Type B pancreatic cell (in vitro differentiated cells): Measurements from ENCODE around the gene ATCAY. TPM values are rescaled to one million over a fixed set of nuclear protein-coding genes. Genes with fewer than 3 reads are reported as not detected.
"Not testable (repeated sequence)": the region's sequence is repeated elsewhere in the genome, so short reads cannot be mapped to it uniquely, and the experiment has no call there.

Source experiments
- DNase-seq: peaks from one replicate; pipeline ENCODE4 v3.0.0; 2021; ENCODE audit warnings: mixed read lengths; ENCODE audit not compliant: unreplicated experiment; ENCODE audit errors: extremely low spot score
- H3K27ac Mint-ChIP-seq: 2 replicates; pipeline ENCODE4 v1.8.0; 2021; ENCODE audit warnings: mild to moderate bottlenecking, mixed read lengths
- H3K27me3 Mint-ChIP-seq: 2 replicates; pipeline ENCODE4 v1.8.0; 2021; ENCODE audit warnings: mixed read lengths
- H3K36me3 Mint-ChIP-seq: 2 replicates; pipeline ENCODE4 v1.8.0; 2021; ENCODE audit warnings: mixed read lengths
- H3K4me1 Mint-ChIP-seq: one replicate; pipeline ENCODE4 v1.8.0; 2021; ENCODE audit warnings: mixed read lengths; ENCODE audit not compliant: unreplicated experiment
- H3K4me3 Mint-ChIP-seq: 2 replicates; pipeline ENCODE4 v1.8.0; 2021; ENCODE audit warnings: mild to moderate bottlenecking, mixed read lengths
- H3K9me3 Mint-ChIP-seq: 2 replicates; pipeline ENCODE4 v1.8.0; 2021; ENCODE audit warnings: mixed read lengths
- CTCF ChIP-seq: fragments of 200-600 bp; sonication (generic); conservative IDR thresholded peaks from 2 replicates; pipeline ENCODE4 v1.5.0; 2021; ENCODE audit warnings: antibody characterized with exemption, mild to moderate bottlenecking
- total RNA-seq: library from RNA; stranded (reverse); gene quantifications from 2 replicates; pipeline ENCODE4 v1.2.1, GENCODE V29; 2021; ENCODE audit warnings: low replicate concordance

Gene ATCAY
- total RNA-seq, 1 donor from 2014 or later: 3.3 TPM

GRCh38 chr19:3944018-3944721, 63.7 kb downstream of the ATCAY start:
- DNase-seq: no peak
- Mint-ChIP-seq H3K27me3 (no peaks in the 10 kb centered on the region), H3K36me3 (no peaks in the 10 kb centered on the region), H3K9me3 (no peaks in the 10 kb centered on the region), H3K4me1 (no peaks in the 10 kb centered on the region), H3K27ac (no peak overlapping the region), H3K4me3 (no peak overlapping the region)
- no peak for TF ChIP-seq CTCF

- no peaks in the 10 kb centered on the region for H3K4me1 Mint-ChIP-seq
- H3K9me3 Mint-ChIP-seq: no peaks in the 10 kb centered on the region
- no peak overlapping the region for H3K27ac Mint-ChIP-seq
- no peaks in the 10 kb centered on the region for H3K27me3 Mint-ChIP-seq
- no peak overlapping the region for H3K4me3 Mint-ChIP-seq
- DNase-seq: no peak
- H3K36me3 Mint-ChIP-seq: no peaks in the 10 kb centered on the region
- TF ChIP-seq CTCF: no peak
These were observed 65.4 kb downstream of the ATCAY start for GRCh38 chr19:3945838-3946237.

DNA sequence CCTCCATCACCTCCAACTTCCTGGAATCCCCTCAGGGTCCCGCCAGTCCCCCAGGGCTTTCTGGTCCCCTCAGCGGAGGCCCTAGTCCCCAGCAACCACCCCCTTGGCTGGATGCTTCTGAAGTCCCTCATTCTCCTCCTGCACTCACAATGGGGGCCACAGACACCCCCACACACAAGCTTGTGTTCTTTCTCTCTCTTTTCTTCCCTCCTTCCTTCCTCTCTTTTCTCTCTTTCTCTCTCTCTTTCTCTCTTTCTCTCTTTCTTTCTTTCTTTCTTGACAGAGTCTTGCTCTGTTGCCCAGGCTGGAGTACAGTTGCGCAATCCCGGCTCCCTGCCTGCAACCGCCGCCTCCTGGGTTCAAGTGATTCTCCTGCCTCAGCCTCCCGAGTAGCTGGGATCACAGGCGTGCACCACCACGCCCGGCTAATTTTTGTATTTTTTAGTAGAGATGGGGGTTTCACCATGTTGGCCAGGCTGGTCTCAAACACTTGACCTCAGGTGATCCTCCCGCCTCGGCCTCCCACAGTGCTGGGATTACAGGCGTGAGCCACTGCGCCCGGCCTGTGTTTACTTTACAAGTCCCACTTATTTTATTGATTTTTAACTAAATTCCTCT, 66.9 kb downstream of the ATCAY start:
- not testable (repeated sequence) for DNase-seq, H3K9me3 Mint-ChIP-seq, H3K27me3 Mint-ChIP-seq, H3K4me3 Mint-ChIP-seq, H3K36me3 Mint-ChIP-seq, H3K4me1 Mint-ChIP-seq, H3K27ac Mint-ChIP-seq

DNA sequence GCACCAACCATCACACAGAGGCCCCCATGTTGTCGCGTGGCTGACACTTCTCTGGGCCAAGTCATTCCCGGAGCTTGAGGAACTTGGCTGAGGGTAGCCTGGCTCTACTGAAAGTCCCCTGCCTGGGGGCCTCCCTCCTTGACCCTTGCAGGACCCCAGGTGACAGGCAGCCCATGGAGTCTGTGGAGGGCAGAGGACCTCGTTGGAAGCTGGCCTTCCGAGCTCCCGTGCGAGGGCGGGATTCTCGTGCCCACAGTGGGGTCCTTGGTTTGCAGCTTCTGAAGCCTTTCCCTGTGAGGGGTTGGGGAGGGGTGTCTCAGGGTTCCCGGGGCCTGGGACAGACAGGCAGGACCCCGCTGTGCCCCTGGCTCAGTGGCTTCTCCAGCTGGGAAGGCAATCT, 68.8 kb downstream of the ATCAY start:
- H3K36me3 Mint-ChIP-seq: no peaks in the 10 kb centered on the region
- H3K4me3 Mint-ChIP-seq: no peak overlapping the region
- no peak for DNase-seq
- TF ChIP-seq CTCF: no peak
- H3K27ac Mint-ChIP-seq: no peak overlapping the region
- no peaks in the 10 kb centered on the region for H3K9me3 Mint-ChIP-seq
- no peaks in the 10 kb centered on the region for H3K27me3 Mint-ChIP-seq
- H3K4me1 Mint-ChIP-seq: no peaks in the 10 kb centered on the region

- Mint-ChIP-seq H3K27ac (no peak overlapping the region), H3K27me3 (no peaks in the 10 kb centered on the region), H3K36me3 (no peaks in the 10 kb centered on the region), H3K4me1 (no peaks in the 10 kb centered on the region), H3K4me3 (no peak overlapping the region), H3K9me3 (no peaks in the 10 kb centered on the region)
- no peak for DNase-seq
- TF ChIP-seq CTCF: no peak
These were observed 69.7 kb downstream of the ATCAY start for GRCh38 chr19:3949997-3950859.
